HEK293 (cell line): ENCODE measurements around the gene LIN54.

Experiments used
- EGR2 ChIP-seq: fragments of 450-650 bp; formaldehyde crosslinking; IDR thresholded peaks from 2 replicates; pipeline ENCODE4 v1.5.1; 2016; ENCODE audit warnings: low read depth, missing biosample characterization, missing genetic modification characterization
- HOXC10 ChIP-seq: sonication (generic); formaldehyde crosslinking; IDR thresholded peaks from 2 replicates; pipeline ENCODE4 v1.8.1; 2023; ENCODE audit warnings: mild to moderate bottlenecking, missing genetic modification reagents
- KLF10 ChIP-seq: fragments of 450-650 bp; IDR thresholded peaks from 2 replicates; pipeline ENCODE4 v1.5.1; 2018; ENCODE audit warnings: missing biosample characterization, mild to moderate bottlenecking, missing genetic modification characterization
- KLF17 ChIP-seq: fragments of 450-650 bp; formaldehyde crosslinking; IDR thresholded peaks from 2 replicates; pipeline ENCODE4 v1.5.1; 2016; ENCODE audit warnings: missing biosample characterization, missing genetic modification characterization
- OSR2 ChIP-seq: fragments of 450-650 bp; formaldehyde crosslinking; IDR thresholded peaks from 2 replicates; pipeline ENCODE4 v1.5.1; 2016; ENCODE audit warnings: missing biosample characterization, missing genetic modification characterization
- OVOL3 ChIP-seq: fragments of 450-650 bp; formaldehyde crosslinking; IDR thresholded peaks from 2 replicates; pipeline ENCODE4 v1.5.1; 2016; ENCODE audit warnings: missing biosample characterization, missing genetic modification characterization
- SCRT2 ChIP-seq: fragments of 450-650 bp; formaldehyde crosslinking; IDR thresholded peaks from 2 replicates; pipeline ENCODE4 v1.5.1; 2016; ENCODE audit warnings: missing biosample characterization, missing genetic modification characterization
- SP2 ChIP-seq: fragments of 450-650 bp; formaldehyde crosslinking; IDR thresholded peaks from 2 replicates; pipeline ENCODE4 v1.5.1; 2016; ENCODE audit warnings: missing biosample characterization, missing genetic modification characterization
- TRIM28 ChIP-seq: IDR thresholded peaks from 2 replicates; pipeline ENCODE4 v1.6.1; 2011; ENCODE audit warnings: low read length, control low read depth, borderline replicate concordance
- ZBTB21 ChIP-seq: fragments of 450-650 bp; formaldehyde crosslinking; IDR thresholded peaks from 2 replicates; pipeline ENCODE4 v1.5.1; 2017; ENCODE audit warnings: missing biosample characterization, missing genetic modification characterization
- ZFP37 ChIP-seq: fragments of 450-650 bp; formaldehyde crosslinking; IDR thresholded peaks from 2 replicates; pipeline ENCODE4 v1.5.1; 2016; ENCODE audit warnings: missing biosample characterization, missing genetic modification characterization
- ZFP69B ChIP-seq: fragments of 450-650 bp; formaldehyde crosslinking; IDR thresholded peaks from 2 replicates; pipeline ENCODE4 v1.5.1; 2016; ENCODE audit warnings: missing biosample characterization, missing genetic modification characterization
- ZNF148 ChIP-seq: fragments of 450-650 bp; formaldehyde crosslinking; IDR thresholded peaks from 2 replicates; pipeline ENCODE4 v1.5.0; 2017; ENCODE audit warnings: missing biosample characterization, missing genetic modification characterization, borderline replicate concordance
- ZNF169 ChIP-seq: fragments of 450-650 bp; formaldehyde crosslinking; IDR thresholded peaks from 2 replicates; pipeline ENCODE4 v1.5.1; 2016; ENCODE audit warnings: missing biosample characterization, missing genetic modification characterization
- ZNF24 ChIP-seq: fragments of 450-650 bp; formaldehyde crosslinking; IDR thresholded peaks from 2 replicates; pipeline ENCODE4 v1.5.1; 2016; ENCODE audit warnings: missing biosample characterization, missing genetic modification characterization
- ZNF280C ChIP-seq: fragments of 450-650 bp; formaldehyde crosslinking; IDR thresholded peaks from 2 replicates; pipeline ENCODE4 v1.5.1; 2016; ENCODE audit warnings: missing biosample characterization, missing genetic modification characterization
- ZNF366 ChIP-seq: fragments of 450-650 bp; formaldehyde crosslinking; conservative IDR thresholded peaks from 2 replicates; pipeline ENCODE4 v1.5.1; 2016; ENCODE audit warnings: missing biosample characterization, missing genetic modification characterization
- ZNF394 ChIP-seq: fragments of 450-650 bp; formaldehyde crosslinking; IDR thresholded peaks from 2 replicates; pipeline ENCODE4 v1.5.1; 2016; ENCODE audit warnings: missing biosample characterization, missing genetic modification characterization, mild to moderate bottlenecking, moderate library complexity, borderline replicate concordance
- ZNF416 ChIP-seq: fragments of 450-650 bp; formaldehyde crosslinking; IDR thresholded peaks from 2 replicates; pipeline ENCODE4 v1.5.1; 2016; ENCODE audit warnings: missing biosample characterization, missing genetic modification characterization
- ZNF426 ChIP-seq: fragments of 450-650 bp; formaldehyde crosslinking; IDR thresholded peaks from 2 replicates; pipeline ENCODE4 v1.5.1; 2017; ENCODE audit warnings: missing biosample characterization, missing genetic modification characterization, mild to moderate bottlenecking, inconsistent platforms, moderate library complexity
- ZNF473 ChIP-seq: fragments of 450-650 bp; formaldehyde crosslinking; IDR thresholded peaks from 2 replicates; pipeline ENCODE4 v1.5.1; 2017; ENCODE audit warnings: missing biosample characterization, missing genetic modification characterization
- ZNF629 ChIP-seq: fragments of 450-650 bp; formaldehyde crosslinking; IDR thresholded peaks from 2 replicates; pipeline ENCODE4 v1.5.1; 2017; ENCODE audit warnings: missing biosample characterization, missing genetic modification characterization
- ZNF639 ChIP-seq: fragments of 450-650 bp; formaldehyde crosslinking; IDR thresholded peaks from 2 replicates; pipeline ENCODE4 v1.5.1; 2016; ENCODE audit warnings: missing biosample characterization, missing genetic modification characterization
- ZNF791 ChIP-seq: fragments of 450-650 bp; formaldehyde crosslinking; IDR thresholded peaks from 2 replicates; pipeline ENCODE4 v1.5.1; 2016; ENCODE audit warnings: missing biosample characterization, missing genetic modification characterization
- TF ChIP-seq, protein P1 (sequence below): fragments of 450-650 bp; formaldehyde crosslinking; IDR thresholded peaks from 2 replicates; pipeline ENCODE4 v1.5.1; 2016; ENCODE audit warnings: missing biosample characterization, missing genetic modification characterization
- TF ChIP-seq, protein P2 (sequence below): sonication (generic); formaldehyde crosslinking; IDR thresholded peaks from 2 replicates; pipeline ENCODE4 v1.8.1; 2022; ENCODE audit warnings: mild to moderate bottlenecking, moderate library complexity, missing genetic modification reagents
- TF ChIP-seq, protein P3 (sequence below): fragments of 450-650 bp; formaldehyde crosslinking; IDR thresholded peaks from 2 replicates; pipeline ENCODE4 v1.5.1; 2016; ENCODE audit warnings: missing biosample characterization, missing genetic modification characterization

LIN54 gene

GRCh38 chr4:82900411-82901182, 110.0 kb downstream of the LIN54 start, which contains the start of gene THAP9 (continued):
- TF ChIP-seq ZNF24 (tag by site-specific recombination): no peak
- peak; percentile 24; the same call in 1 of the 2 replicates for TF ChIP-seq KLF10 (tag by site-specific recombination)
- peak; percentile 97 for TF ChIP-seq ZFP69B
- no peak for TF ChIP-seq ZNF148 (tag by site-specific recombination)
- TF ChIP-seq ZNF416 (tag by site-specific recombination): no peak
- 0 out of 2 replicates have a peak, but pooled peaks have one; percentile 2 for TF ChIP-seq OSR2 (tag by site-specific recombination)
- TF ChIP-seq, protein P1, sequence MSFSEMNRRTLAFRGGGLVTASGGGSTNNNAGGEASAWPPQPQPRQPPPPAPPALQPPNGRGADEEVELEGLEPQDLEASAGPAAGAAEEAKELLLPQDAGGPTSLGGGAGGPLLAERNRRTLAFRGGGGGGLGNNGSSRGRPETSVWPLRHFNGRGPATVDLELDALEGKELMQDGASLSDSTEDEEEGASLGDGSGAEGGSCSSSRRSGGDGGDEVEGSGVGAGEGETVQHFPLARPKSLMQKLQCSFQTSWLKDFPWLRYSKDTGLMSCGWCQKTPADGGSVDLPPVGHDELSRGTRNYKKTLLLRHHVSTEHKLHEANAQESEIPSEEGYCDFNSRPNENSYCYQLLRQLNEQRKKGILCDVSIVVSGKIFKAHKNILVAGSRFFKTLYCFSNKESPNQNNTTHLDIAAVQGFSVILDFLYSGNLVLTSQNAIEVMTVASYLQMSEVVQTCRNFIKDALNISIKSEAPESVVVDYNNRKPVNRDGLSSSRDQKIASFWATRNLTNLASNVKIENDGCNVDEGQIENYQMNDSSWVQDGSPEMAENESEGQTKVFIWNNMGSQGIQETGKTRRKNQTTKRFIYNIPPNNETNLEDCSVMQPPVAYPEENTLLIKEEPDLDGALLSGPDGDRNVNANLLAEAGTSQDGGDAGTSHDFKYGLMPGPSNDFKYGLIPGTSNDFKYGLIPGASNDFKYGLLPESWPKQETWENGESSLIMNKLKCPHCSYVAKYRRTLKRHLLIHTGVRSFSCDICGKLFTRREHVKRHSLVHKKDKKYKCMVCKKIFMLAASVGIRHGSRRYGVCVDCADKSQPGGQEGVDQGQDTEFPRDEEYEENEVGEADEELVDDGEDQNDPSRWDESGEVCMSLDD (tag by site-specific recombination): peak; percentile 85
- TF ChIP-seq ZNF394 (tag by site-specific recombination): peak; percentile 43; the same call in 1 of the 2 replicates
- peak; percentile 58; the same call in 1 of the 2 replicates for TF ChIP-seq ZNF639 (tag by site-specific recombination)
- no peak for TF ChIP-seq ZNF473 (tag by site-specific recombination)
- peak; percentile 59 for TF ChIP-seq ZBTB21 (tag by site-specific recombination)
- TF ChIP-seq, protein P2, sequence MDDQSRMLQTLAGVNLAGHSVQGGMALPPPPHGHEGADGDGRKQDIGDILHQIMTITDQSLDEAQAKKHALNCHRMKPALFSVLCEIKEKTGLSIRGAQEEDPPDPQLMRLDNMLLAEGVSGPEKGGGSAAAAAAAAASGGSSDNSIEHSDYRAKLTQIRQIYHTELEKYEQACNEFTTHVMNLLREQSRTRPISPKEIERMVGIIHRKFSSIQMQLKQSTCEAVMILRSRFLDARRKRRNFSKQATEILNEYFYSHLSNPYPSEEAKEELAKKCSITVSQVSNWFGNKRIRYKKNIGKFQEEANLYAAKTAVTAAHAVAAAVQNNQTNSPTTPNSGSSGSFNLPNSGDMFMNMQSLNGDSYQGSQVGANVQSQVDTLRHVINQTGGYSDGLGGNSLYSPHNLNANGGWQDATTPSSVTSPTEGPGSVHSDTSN (CRISPR knock-in tag): peak; percentile 58; the same call in 1 of the 2 replicates
- no peak for TF ChIP-seq OVOL3
- TF ChIP-seq HOXC10 (CRISPR knock-in tag): no peak
- no peak; the same call in 1 of the 2 replicates for TF ChIP-seq SCRT2 (tag by site-specific recombination)
- no peak for TF ChIP-seq ZNF280C
- peak; percentile 86 for TF ChIP-seq TRIM28
- peak; percentile 84; the same call in 1 of the 2 replicates for TF ChIP-seq ZFP37 (tag by site-specific recombination)
- TF ChIP-seq SP2 (tag by site-specific recombination): peak; percentile 95
- TF ChIP-seq KLF17 (tag by site-specific recombination): no peak
- TF ChIP-seq ZNF169 (tag by site-specific recombination): no peak
- TF ChIP-seq EGR2 (tag by site-specific recombination): peak; percentile 5
- peak; percentile 88 for TF ChIP-seq ZNF629 (tag by site-specific recombination)
- no peak for TF ChIP-seq ZNF791 (tag by site-specific recombination)
- TF ChIP-seq, protein P3, sequence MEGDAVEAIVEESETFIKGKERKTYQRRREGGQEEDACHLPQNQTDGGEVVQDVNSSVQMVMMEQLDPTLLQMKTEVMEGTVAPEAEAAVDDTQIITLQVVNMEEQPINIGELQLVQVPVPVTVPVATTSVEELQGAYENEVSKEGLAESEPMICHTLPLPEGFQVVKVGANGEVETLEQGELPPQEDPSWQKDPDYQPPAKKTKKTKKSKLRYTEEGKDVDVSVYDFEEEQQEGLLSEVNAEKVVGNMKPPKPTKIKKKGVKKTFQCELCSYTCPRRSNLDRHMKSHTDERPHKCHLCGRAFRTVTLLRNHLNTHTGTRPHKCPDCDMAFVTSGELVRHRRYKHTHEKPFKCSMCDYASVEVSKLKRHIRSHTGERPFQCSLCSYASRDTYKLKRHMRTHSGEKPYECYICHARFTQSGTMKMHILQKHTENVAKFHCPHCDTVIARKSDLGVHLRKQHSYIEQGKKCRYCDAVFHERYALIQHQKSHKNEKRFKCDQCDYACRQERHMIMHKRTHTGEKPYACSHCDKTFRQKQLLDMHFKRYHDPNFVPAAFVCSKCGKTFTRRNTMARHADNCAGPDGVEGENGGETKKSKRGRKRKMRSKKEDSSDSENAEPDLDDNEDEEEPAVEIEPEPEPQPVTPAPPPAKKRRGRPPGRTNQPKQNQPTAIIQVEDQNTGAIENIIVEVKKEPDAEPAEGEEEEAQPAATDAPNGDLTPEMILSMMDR (tag by site-specific recombination): no peak
- TF ChIP-seq ZNF426: no peak
- TF ChIP-seq ZNF366 (tag by site-specific recombination): peak; percentile 95
